Caco-2 (cell line): ENCODE data around the gene CLMN. TPM values are rescaled to one million over a fixed set of nuclear protein-coding genes. Genes with fewer than 3 reads are reported as not detected.

Source experiments
- BruUV-seq: library from RNA; stranded (reverse); fragments of 400-500 nt; replicated peaks from 2 replicates; lab custom pipeline; 2021; lab: Mats Ljungman, UMichigan
- CTCF ChIA-PET: fragments of 300-600 bp; sonication (Branson Sonifier 250); formaldehyde crosslinking; loops from one replicate; lab custom pipeline; 2022; ENCODE audit warnings: antibody characterized with exemption; lab: Charles Lee
- POLR2A ChIA-PET: fragments of 300-600 bp; sonication (Branson Sonifier 250); formaldehyde crosslinking; loops from one replicate; lab custom pipeline; 2022; ENCODE audit warnings: antibody characterized with exemption; lab: Charles Lee
- DNase-seq, 2 experiments: peaks; one replicate each; pipeline versions ENCODE4 v3.0.0 to v3.0.0-alpha.2; 2020 to 2022
- H3K27me3 ChIP-seq: replicated peaks from 2 replicates; pipeline ENCODE4 v1.6.0; 2011; ENCODE audit warnings: low read length; ENCODE audit not compliant: control insufficient read depth, insufficient read depth
- H3K36me3 ChIP-seq: 2 replicates; pipeline ENCODE4 v1.5.1; 2011; ENCODE audit warnings: low read length; ENCODE audit not compliant: control insufficient read depth, insufficient read depth
- H3K4me1 ChIP-seq: fragments of 250-450 bp; sonication (Bioruptor Pico); 2 replicates; pipeline ENCODE4 v1.5.1; 2020; ENCODE audit warnings: mild to moderate bottlenecking
- H3K4me3 ChIP-seq: 2 replicates; pipeline ENCODE4 v1.5.1; 2011; ENCODE audit warnings: low read depth, mild to moderate bottlenecking, control low read depth, low read length
- H3K9me3 ChIP-seq: fragments of 250-450 bp; sonication (Bioruptor Pico); 2 replicates; pipeline ENCODE4 v1.5.1; 2020; ENCODE audit warnings: mild to moderate bottlenecking, moderate library complexity
- H3K27ac Mint-ChIP-seq: one replicate; pipeline ENCODE4 v1.8.0; 2022; ENCODE audit warnings: mixed read lengths; ENCODE audit not compliant: unreplicated experiment
- H3K27me3 Mint-ChIP-seq: one replicate; pipeline ENCODE4 v1.8.0; 2022; ENCODE audit warnings: mixed read lengths; ENCODE audit not compliant: insufficient read depth, unreplicated experiment
- H3K36me3 Mint-ChIP-seq: one replicate; pipeline ENCODE4 v1.8.0; 2022; ENCODE audit warnings: mild to moderate bottlenecking, mixed read lengths; ENCODE audit not compliant: insufficient read depth, unreplicated experiment
- H3K4me1 Mint-ChIP-seq: one replicate; pipeline ENCODE4 v1.8.0; 2022; ENCODE audit warnings: low read depth, mixed read lengths; ENCODE audit not compliant: unreplicated experiment
- H3K4me3 Mint-ChIP-seq: one replicate; pipeline ENCODE4 v1.8.0; 2022; ENCODE audit warnings: mild to moderate bottlenecking, moderate library complexity, mixed read lengths; ENCODE audit not compliant: unreplicated experiment
- H3K9me3 Mint-ChIP-seq: one replicate; pipeline ENCODE4 v1.8.0; 2022; ENCODE audit warnings: mixed read lengths; ENCODE audit not compliant: unreplicated experiment
- CTCF ChIP-seq, 2 experiments: fragments of 200-600 bp in 1 of 2; IDR thresholded peaks; 1 replicate in 1 of 2; 2 replicates in 1 of 2; pipeline versions ENCODE4 v1.5.1 to v1.8.0; 2011 to 2022; ENCODE audit warnings: antibody characterized with exemption in 1 of 2, control low read depth in 1 of 2, inconsistent platforms in 1 of 2, low read depth in 1 of 2, low read length in 1 of 2, mild to moderate bottlenecking in 1 of 2, moderate library complexity in 1 of 2; ENCODE audit not compliant: insufficient read depth in 1 of 2, severe bottlenecking in 1 of 2, unreplicated experiment in 1 of 2
- intact Hi-C: fragments of 100-400 bp; cut with micrococcal nuclease; formaldehyde crosslinking; loops from one replicate; pipeline ENCODE4 v1.10.0; 2022; ENCODE audit not compliant: unreplicated experiment
- total RNA-seq: library from RNA; stranded (reverse); gene quantifications from 2 replicates; pipeline ENCODE4 v1.2.3, GENCODE V29; 2022

CLMN gene
- total RNA-seq, 1 experiment from 2014 or later = 6.7 TPM

DNA sequence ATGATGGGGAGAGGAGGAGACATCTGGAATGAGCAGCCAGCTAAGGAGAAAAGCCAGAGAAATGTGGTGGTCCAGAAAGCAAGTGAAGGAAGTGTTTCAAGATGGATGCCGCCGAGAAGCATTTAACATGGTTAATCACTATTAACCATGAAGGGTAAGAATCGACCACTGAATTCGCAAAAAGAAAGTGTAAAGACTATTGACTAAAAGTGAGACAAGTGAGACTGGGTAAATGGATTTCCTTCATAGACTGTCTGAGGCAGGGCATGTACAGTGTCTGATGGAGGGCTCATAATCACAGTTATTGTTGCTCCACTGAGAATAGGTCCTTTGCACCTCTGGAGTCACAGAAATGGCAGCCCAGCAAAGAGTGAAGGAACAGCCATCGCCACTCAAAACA lies 25.3 kb upstream of the CLMN start:
- BruUV-seq = no TSS peak
- Mint-ChIP-seq H3K27me3 (no peaks in the 10 kb centered on the region), H3K27ac (no peak overlapping the region), H3K9me3 (no peaks in the 10 kb centered on the region), H3K36me3 (no peaks in the 10 kb centered on the region), H3K4me1 (peaks cover 8% of the 10 kb centered on the region), H3K4me3 (no peak overlapping the region)
- Histone ChIP-seq H3K27me3 (no peaks in the 10 kb centered on the region), H3K4me1 (no peaks in the 10 kb centered on the region; the same call in 1 of the 2 replicates), H3K36me3 (no peaks in the 10 kb centered on the region), H3K9me3 (no peaks in the 10 kb centered on the region), H3K4me3 (no peak overlapping the region)
- ChIA-PET POLR2A (no interaction called here), CTCF (no interaction called here)
- no peak for TF ChIP-seq CTCF (IDR thresholded peaks at IDR 0.05; ENCODE audit: insufficient read depth in 1 of 2, low read depth in 1 of 2, low read length in 1 of 2, severe bottlenecking in 1 of 2, unreplicated experiment in 1 of 2)
- no peak for DNase-seq
- intact Hi-C loops = loop anchor here (5.0 kb wide), 1 partner anchor 37 kb away; no protein-coding TSS in a partner anchor

- ChIA-PET POLR2A (no interaction called here), CTCF (no interaction called here)
- no peak for TF ChIP-seq CTCF (IDR thresholded peaks at IDR 0.05; ENCODE audit: insufficient read depth in 1 of 2, low read depth in 1 of 2, low read length in 1 of 2, severe bottlenecking in 1 of 2, unreplicated experiment in 1 of 2)
- DNase-seq = no peak
- Mint-ChIP-seq H3K4me1 (peaks cover 8% of the 10 kb centered on the region), H3K4me3 (no peak overlapping the region), H3K9me3 (no peaks in the 10 kb centered on the region), H3K27me3 (no peaks in the 10 kb centered on the region), H3K36me3 (no peaks in the 10 kb centered on the region), H3K27ac (no peak overlapping the region)
- no peaks in the 10 kb centered on the region for H3K36me3 ChIP-seq
- no TSS peak for BruUV-seq
- H3K4me1 ChIP-seq = no peaks in the 10 kb centered on the region; the same call in 1 of the 2 replicates
- intact Hi-C loops = no loop called here
- H3K4me3 ChIP-seq = no peak overlapping the region
- H3K9me3 ChIP-seq = no peaks in the 10 kb centered on the region
- H3K27me3 ChIP-seq = no peaks in the 10 kb centered on the region
Observed at GRCh38 chr14:95344536-95344935, 24.8 kb upstream of the CLMN start.

- no peak overlapping the region for H3K4me3 ChIP-seq
- no peak for DNase-seq
- intact Hi-C loops = no loop called here
- H3K27me3 ChIP-seq = no peaks in the 10 kb centered on the region
- H3K9me3 ChIP-seq = no peaks in the 10 kb centered on the region
- no peaks in the 10 kb centered on the region; the same call in 1 of the 2 replicates for H3K4me1 ChIP-seq
- H3K27ac Mint-ChIP-seq = no peak overlapping the region
- TF ChIP-seq CTCF (IDR thresholded peaks at IDR 0.05; ENCODE audit: insufficient read depth in 1 of 2, low read depth in 1 of 2, low read length in 1 of 2, severe bottlenecking in 1 of 2, unreplicated experiment in 1 of 2) = no peak
- POLR2A ChIA-PET = no interaction called here
- BruUV-seq = no TSS peak
- H3K4me1 Mint-ChIP-seq = peaks cover 8% of the 10 kb centered on the region
- H3K9me3 Mint-ChIP-seq = peaks cover 4% of the 10 kb centered on the region
- no peak overlapping the region for H3K4me3 Mint-ChIP-seq
- CTCF ChIA-PET = no interaction called here
- no peaks in the 10 kb centered on the region for H3K36me3 ChIP-seq
- peaks cover 6% of the 10 kb centered on the region for H3K27me3 Mint-ChIP-seq
- H3K36me3 Mint-ChIP-seq = no peaks in the 10 kb centered on the region
Observed at GRCh38 chr14:95341564-95341963, 21.9 kb upstream of the CLMN start.
